Chondrocyte (in vitro differentiated cells): ENCODE measurements around the gene PKD2. TPM values are rescaled to one million over a fixed set of nuclear protein-coding genes. Genes with fewer than 3 reads are reported as not detected.
A peak's percentile ranks its signal among the peaks of the same experiment; 100 is the strongest.

Experiments used
- DNase-seq: peaks from one replicate; pipeline ENCODE4 v3.0.0; 2021; ENCODE audit warnings: mixed read lengths, low spot score
- H3K27ac Mint-ChIP-seq: one replicate; pipeline ENCODE4 v1.8.0; 2021; ENCODE audit warnings: mild to moderate bottlenecking, moderate library complexity, mixed read lengths; ENCODE audit not compliant: unreplicated experiment
- H3K27me3 Mint-ChIP-seq: 2 replicates; pipeline ENCODE4 v1.8.0; 2021; ENCODE audit warnings: low read depth, mixed read lengths
- H3K36me3 Mint-ChIP-seq: 2 replicates; pipeline ENCODE4 v1.8.0; 2021; ENCODE audit warnings: low read depth, mixed read lengths
- H3K4me1 Mint-ChIP-seq: 2 replicates; pipeline ENCODE4 v1.8.0; 2021; ENCODE audit warnings: low read depth, mild to moderate bottlenecking, mixed read lengths
- H3K4me3 Mint-ChIP-seq: one replicate; pipeline ENCODE4 v1.8.0; 2021; ENCODE audit warnings: mild to moderate bottlenecking, moderate library complexity, mixed read lengths; ENCODE audit not compliant: unreplicated experiment
- H3K9me3 Mint-ChIP-seq: 2 replicates; pipeline ENCODE4 v1.8.0; 2021; ENCODE audit warnings: low read depth, mixed read lengths
- total RNA-seq: library from RNA; stranded (reverse); gene quantifications from 3 replicates; pipeline ENCODE4 v1.2.1, GENCODE V29; 2021
- TF ChIP-seq, protein P1 (sequence below): fragments of 200-600 bp; sonication (generic); IDR thresholded peaks from 2 replicates; pipeline ENCODE4 v1.5.0; 2021; ENCODE audit warnings: antibody characterized with exemption, mild to moderate bottlenecking, moderate library complexity

PKD2 gene
- total RNA-seq, 1 donor from 2014 or later = 71.7 TPM

- no peaks in the 10 kb centered on the region for H3K4me1 Mint-ChIP-seq
- H3K9me3 Mint-ChIP-seq = peaks cover 8% of the 10 kb centered on the region
- no peaks in the 10 kb centered on the region for H3K27me3 Mint-ChIP-seq
- TF ChIP-seq, protein P1, sequence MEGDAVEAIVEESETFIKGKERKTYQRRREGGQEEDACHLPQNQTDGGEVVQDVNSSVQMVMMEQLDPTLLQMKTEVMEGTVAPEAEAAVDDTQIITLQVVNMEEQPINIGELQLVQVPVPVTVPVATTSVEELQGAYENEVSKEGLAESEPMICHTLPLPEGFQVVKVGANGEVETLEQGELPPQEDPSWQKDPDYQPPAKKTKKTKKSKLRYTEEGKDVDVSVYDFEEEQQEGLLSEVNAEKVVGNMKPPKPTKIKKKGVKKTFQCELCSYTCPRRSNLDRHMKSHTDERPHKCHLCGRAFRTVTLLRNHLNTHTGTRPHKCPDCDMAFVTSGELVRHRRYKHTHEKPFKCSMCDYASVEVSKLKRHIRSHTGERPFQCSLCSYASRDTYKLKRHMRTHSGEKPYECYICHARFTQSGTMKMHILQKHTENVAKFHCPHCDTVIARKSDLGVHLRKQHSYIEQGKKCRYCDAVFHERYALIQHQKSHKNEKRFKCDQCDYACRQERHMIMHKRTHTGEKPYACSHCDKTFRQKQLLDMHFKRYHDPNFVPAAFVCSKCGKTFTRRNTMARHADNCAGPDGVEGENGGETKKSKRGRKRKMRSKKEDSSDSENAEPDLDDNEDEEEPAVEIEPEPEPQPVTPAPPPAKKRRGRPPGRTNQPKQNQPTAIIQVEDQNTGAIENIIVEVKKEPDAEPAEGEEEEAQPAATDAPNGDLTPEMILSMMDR = no peak
- no peak overlapping the region for H3K4me3 Mint-ChIP-seq
- no peak overlapping the region for H3K27ac Mint-ChIP-seq
- no peak for DNase-seq
- H3K36me3 Mint-ChIP-seq = peaks cover 38% of the 10 kb centered on the region
Observed at GRCh38 chr4:88063634-88064296, 56.3 kb downstream of the PKD2 start.

- Mint-ChIP-seq H3K9me3 (peaks cover 10% of the 10 kb centered on the region), H3K4me1 (no peaks in the 10 kb centered on the region), H3K27ac (peak overlapping the region; percentile 8), H3K27me3 (no peaks in the 10 kb centered on the region), H3K36me3 (peaks cover 37% of the 10 kb centered on the region), H3K4me3 (no peak overlapping the region)
- TF ChIP-seq, protein P1 = no peak
- no peak for DNase-seq
Observed at GRCh38 chr4:88064410-88064809, 57.0 kb downstream of the PKD2 start.

GRCh38 chr4:88070031-88070430, 62.6 kb downstream of the PKD2 start:
- TF ChIP-seq, protein P1 = no peak
- Mint-ChIP-seq H3K36me3 (peaks cover 54% of the 10 kb centered on the region), H3K27me3 (no peaks in the 10 kb centered on the region), H3K27ac (no peak overlapping the region), H3K4me1 (peaks cover 5% of the 10 kb centered on the region), H3K4me3 (no peak overlapping the region), H3K9me3 (peaks cover 16% of the 10 kb centered on the region)
- no peak for DNase-seq

DNA sequence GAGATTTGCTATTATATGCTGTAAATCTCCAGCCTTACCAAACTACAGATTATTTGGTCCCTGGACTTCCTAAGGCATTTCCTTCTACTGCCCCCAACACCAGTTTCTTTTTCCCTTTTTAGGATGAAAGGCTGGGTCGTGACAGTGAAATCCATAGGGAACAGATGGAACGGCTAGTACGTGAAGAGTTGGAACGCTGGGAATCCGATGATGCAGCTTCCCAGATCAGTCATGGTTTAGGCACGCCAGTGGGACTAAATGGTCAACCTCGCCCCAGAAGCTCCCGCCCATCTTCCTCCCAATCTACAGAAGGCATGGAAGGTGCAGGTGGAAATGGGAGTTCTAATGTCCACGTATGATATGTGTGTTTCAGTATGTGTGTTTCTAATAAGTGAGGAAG, 67.9 kb downstream of the PKD2 start:
- Mint-ChIP-seq H3K27ac (no peak overlapping the region), H3K27me3 (no peaks in the 10 kb centered on the region), H3K4me1 (peaks cover 7% of the 10 kb centered on the region), H3K9me3 (peaks cover 5% of the 10 kb centered on the region), H3K36me3 (peaks cover 39% of the 10 kb centered on the region), H3K4me3 (no peak overlapping the region)
- DNase-seq = no peak
- TF ChIP-seq, protein P1 = no peak

GRCh38 chr4:88077911-88078524, 70.6 kb downstream of the PKD2 start:
- H3K4me3 Mint-ChIP-seq = no peak overlapping the region
- no peak for DNase-seq
- peaks cover 21% of the 10 kb centered on the region for H3K36me3 Mint-ChIP-seq
- H3K9me3 Mint-ChIP-seq = no peaks in the 10 kb centered on the region
- TF ChIP-seq, protein P1 = no peak
- H3K27ac Mint-ChIP-seq = no peak overlapping the region
- no peaks in the 10 kb centered on the region for H3K27me3 Mint-ChIP-seq
- peaks cover 7% of the 10 kb centered on the region for H3K4me1 Mint-ChIP-seq
